HG03520 (cell line): ENCODE measurements around the gene ZBTB40.

Source experiments
- ATAC-seq: cut with Tn5 transposase; IDR thresholded peaks from one replicate; pipeline ENCODE4 v1.9.1; 2021; ENCODE audit warnings: mild to moderate bottlenecking, moderate library complexity; ENCODE audit not compliant: unreplicated experiment

Gene ZBTB40

GRCh38 chr1:22578732-22579361 is 127.2 kb downstream of the ZBTB40 start:
- no peak for ATAC-seq

GRCh38 chr1:22579541-22580155 is 128.0 kb downstream of the ZBTB40 start:
- no peak for ATAC-seq
